ENCODE measurements around the gene ACTG1. TPM values are rescaled to one million over a fixed set of nuclear protein-coding genes. Genes with fewer than 3 reads are reported as not detected.

Gene ACTG1
- 2,441 TPM for total RNA-seq

GRCh38 chr17:81512562-81513371 lies at the start of gene ACTG1:
Gene ACTG1 (minus strand): TSS chr17:81512799. CDS start chr17:81512354, 445 bp downstream.
- intact Hi-C loops (cut with DNase I), result loop anchor here (5.0 kb wide), 1 partner anchor 40 kb away; the partner anchor contains the start of gene FAAP100
- Histone ChIP-seq H3K27me3 (no peaks in the 10 kb centered on the region), H3K27ac (peak within 1 kb of the TSS; percentile 100), H3K4me1 (peaks cover 57% of the 10 kb centered on the region), H3K4me3 (peak within 1 kb of the TSS; percentile 93 to 99), H3K36me3 (peaks cover 9 to 37% of the 10 kb centered on the region in 2 donors), H3K9me3 (no peaks in the 10 kb centered on the region)
- DNase-seq (ENCODE audit: extremely low spot score in 2 of 2), result no peak
- TF ChIP-seq POLR2AphosphoS5 (IDR thresholded peaks at IDR 0.05; ENCODE audit: insufficient read depth in 1 of 2, low read depth in 1 of 2) (peak in 1 of 2 donors; percentile 82), POLR2A (IDR thresholded peaks at IDR 0.05) (peak in 1 of 2 donors; percentile 91), CTCF (IDR thresholded peaks at IDR 0.05) (no peak)

GRCh38 chr17:81561494-81561885 lies 48.9 kb upstream of the ACTG1 start:
- Histone ChIP-seq H3K9me3 (no peaks in the 10 kb centered on the region), H3K36me3 (peaks cover 0 to 67% of the 10 kb centered on the region in 2 donors), H3K4me3 (no peak overlapping the region), H3K27ac (no peak overlapping the region), H3K27me3 (no peaks in the 10 kb centered on the region), H3K4me1 (peaks cover 14% of the 10 kb centered on the region)
- intact Hi-C loops (cut with DNase I), result no loop called here
- DNase-seq (ENCODE audit: extremely low spot score in 2 of 2), result no peak
- no peak for TF ChIP-seq CTCF (IDR thresholded peaks at IDR 0.05)
- no peak for TF ChIP-seq POLR2A (IDR thresholded peaks at IDR 0.05)
- TF ChIP-seq POLR2AphosphoS5 (IDR thresholded peaks at IDR 0.05; ENCODE audit: insufficient read depth in 1 of 2, low read depth in 1 of 2), result no peak

- Histone ChIP-seq H3K4me3 (no peak overlapping the region), H3K27me3 (no peaks in the 10 kb centered on the region), H3K9me3 (no peaks in the 10 kb centered on the region), H3K4me1 (no peaks in the 10 kb centered on the region), H3K36me3 (peaks cover 0 to 52% of the 10 kb centered on the region in 2 donors), H3K27ac (no peak overlapping the region)
- intact Hi-C loops (cut with DNase I), result loop anchor here (5.0 kb wide), 1 partner anchor 43 kb away; no protein-coding TSS in a partner anchor
- TF ChIP-seq POLR2AphosphoS5 (IDR thresholded peaks at IDR 0.05; ENCODE audit: insufficient read depth in 1 of 2, low read depth in 1 of 2) (no peak), POLR2A (IDR thresholded peaks at IDR 0.05) (no peak), CTCF (IDR thresholded peaks at IDR 0.05) (no peak)
- DNase-seq (ENCODE audit: extremely low spot score in 2 of 2), result no peak
Measured at GRCh38 chr17:81558941-81559806, 46.6 kb upstream of the ACTG1 start.

GRCh38 chr17:81558115-81558468 lies 45.5 kb upstream of the ACTG1 start:
- H3K9me3 ChIP-seq, result no peaks in the 10 kb centered on the region
- DNase-seq (ENCODE audit: extremely low spot score in 2 of 2), result no peak
- H3K4me3 ChIP-seq, result no peak overlapping the region
- H3K36me3 ChIP-seq, result peaks cover 0 to 45% of the 10 kb centered on the region in 2 donors
- no peak overlapping the region for H3K27ac ChIP-seq
- intact Hi-C loops (cut with DNase I), result loop anchor here (5.0 kb wide), 1 partner anchor 44 kb away; no protein-coding TSS in a partner anchor
- no peaks in the 10 kb centered on the region for H3K27me3 ChIP-seq
- H3K4me1 ChIP-seq, result peaks cover 11% of the 10 kb centered on the region
- TF ChIP-seq POLR2A (IDR thresholded peaks at IDR 0.05), result no peak
- no peak for TF ChIP-seq POLR2AphosphoS5 (IDR thresholded peaks at IDR 0.05; ENCODE audit: insufficient read depth in 1 of 2, low read depth in 1 of 2)
- no peak for TF ChIP-seq CTCF (IDR thresholded peaks at IDR 0.05)

All from vagina (tissue), 2 donors.